Neural crest cell (in vitro differentiated cells): ENCODE data around the gene CALR3. TPM values are rescaled to one million over a fixed set of nuclear protein-coding genes. Genes with fewer than 3 reads are reported as not detected.
A peak's percentile ranks its signal among the peaks of the same experiment; 100 is the strongest.
"Not testable (repeated sequence)": the region's sequence is repeated elsewhere in the genome, so short reads cannot be mapped to it uniquely, and the experiment has no call there.

Source experiments
- DNase-seq: peaks from one replicate; pipeline ENCODE4 v3.0.0; 2021; ENCODE audit warnings: low read depth, mixed read lengths, low spot score
- H3K27ac Mint-ChIP-seq: one replicate; pipeline ENCODE4 v1.8.0; 2021; ENCODE audit warnings: mild to moderate bottlenecking, mixed read lengths; ENCODE audit not compliant: unreplicated experiment
- H3K27me3 Mint-ChIP-seq: 2 replicates; pipeline ENCODE4 v1.8.0; 2021; ENCODE audit warnings: low read depth, mild to moderate bottlenecking, mixed read lengths
- H3K36me3 Mint-ChIP-seq: 2 replicates; pipeline ENCODE4 v1.8.0; 2021; ENCODE audit warnings: low read depth, mild to moderate bottlenecking, mixed read lengths
- H3K4me1 Mint-ChIP-seq: 2 replicates; pipeline ENCODE4 v1.8.0; 2021; ENCODE audit warnings: mixed read lengths
- H3K4me3 Mint-ChIP-seq: one replicate; pipeline ENCODE4 v1.8.0; 2021; ENCODE audit warnings: mild to moderate bottlenecking, mixed read lengths
- H3K9me3 Mint-ChIP-seq: 2 replicates; pipeline ENCODE4 v1.8.0; 2021; ENCODE audit warnings: mixed read lengths
- CTCF ChIP-seq: fragments of 200-600 bp; sonication (generic); conservative IDR thresholded peaks from 2 replicates; pipeline ENCODE4 v1.5.0; 2021; ENCODE audit warnings: antibody characterized with exemption, mild to moderate bottlenecking
- total RNA-seq: library from RNA; stranded (reverse); gene quantifications from 2 replicates; pipeline ENCODE4 v1.2.1, GENCODE V29; 2021

CALR3 gene
- total RNA-seq, 1 donor from 2014 or later, result not detected

GRCh38 chr19:16456652-16457194 is 39.2 kb downstream of the CALR3 start:
- no peak for DNase-seq
- H3K4me1 Mint-ChIP-seq, result peaks cover 61% of the 10 kb centered on the region
- H3K36me3 Mint-ChIP-seq, result no peaks in the 10 kb centered on the region
- TF ChIP-seq CTCF, result no peak
- peak overlapping the region; percentile 67 for H3K4me3 Mint-ChIP-seq
- H3K27me3 Mint-ChIP-seq, result no peaks in the 10 kb centered on the region
- peak overlapping the region; percentile 86 for H3K27ac Mint-ChIP-seq
- no peaks in the 10 kb centered on the region for H3K9me3 Mint-ChIP-seq

- Mint-ChIP-seq H3K27ac (no peak overlapping the region), H3K4me3 (no peak overlapping the region), H3K36me3 (no peaks in the 10 kb centered on the region), H3K27me3 (no peaks in the 10 kb centered on the region), H3K4me1 (peaks cover 58% of the 10 kb centered on the region), H3K9me3 (no peaks in the 10 kb centered on the region)
- TF ChIP-seq CTCF, result no peak
- DNase-seq, result no peak
Observed at GRCh38 chr19:16455489-16455888, 40.5 kb downstream of the CALR3 start.

- Mint-ChIP-seq H3K36me3 (no peaks in the 10 kb centered on the region), H3K27ac (no peak overlapping the region), H3K9me3 (no peaks in the 10 kb centered on the region), H3K4me1 (peaks cover 52% of the 10 kb centered on the region), H3K4me3 (peak overlapping the region; percentile 59), H3K27me3 (no peaks in the 10 kb centered on the region)
- no peak for TF ChIP-seq CTCF
- DNase-seq, result no peak
Observed at GRCh38 chr19:16454351-16454918, 41.5 kb downstream of the CALR3 start.

GRCh38 chr19:16452325-16452724 is 43.6 kb downstream of the CALR3 start:
- Mint-ChIP-seq H3K4me3 (no peak overlapping the region), H3K27me3 (no peaks in the 10 kb centered on the region), H3K27ac (no peak overlapping the region), H3K36me3 (peaks cover 4% of the 10 kb centered on the region), H3K4me1 (peaks cover 36% of the 10 kb centered on the region), H3K9me3 (no peaks in the 10 kb centered on the region)
- no peak for DNase-seq
- no peak for TF ChIP-seq CTCF

- no peak for TF ChIP-seq CTCF
- Mint-ChIP-seq H3K36me3 (peaks cover 4% of the 10 kb centered on the region), H3K27ac (no peak overlapping the region), H3K9me3 (no peaks in the 10 kb centered on the region), H3K4me1 (peaks cover 43% of the 10 kb centered on the region), H3K27me3 (no peaks in the 10 kb centered on the region), H3K4me3 (no peak overlapping the region)
- no peak for DNase-seq
Observed at GRCh38 chr19:16449330-16449961, 46.5 kb downstream of the CALR3 start.

- H3K27me3 Mint-ChIP-seq, H3K27ac Mint-ChIP-seq, H3K36me3 Mint-ChIP-seq, DNase-seq, H3K9me3 Mint-ChIP-seq, H3K4me3 Mint-ChIP-seq: not testable (repeated sequence)
- H3K4me1 Mint-ChIP-seq, result peaks cover 43% of the 10 kb centered on the region
Observed at GRCh38 chr19:16448872-16449271, 47.1 kb downstream of the CALR3 start.
